SHP77 treated with DMSO at 0.1 percent for 48 hours (cell line): Measurements from ENCODE around the gene TTC21B.

Source experiments
- DNase-seq: peaks from one replicate; lab custom pipeline; 2025; lab: John Stamatoyannopoulos, UW

The TTC21B gene

DNA sequence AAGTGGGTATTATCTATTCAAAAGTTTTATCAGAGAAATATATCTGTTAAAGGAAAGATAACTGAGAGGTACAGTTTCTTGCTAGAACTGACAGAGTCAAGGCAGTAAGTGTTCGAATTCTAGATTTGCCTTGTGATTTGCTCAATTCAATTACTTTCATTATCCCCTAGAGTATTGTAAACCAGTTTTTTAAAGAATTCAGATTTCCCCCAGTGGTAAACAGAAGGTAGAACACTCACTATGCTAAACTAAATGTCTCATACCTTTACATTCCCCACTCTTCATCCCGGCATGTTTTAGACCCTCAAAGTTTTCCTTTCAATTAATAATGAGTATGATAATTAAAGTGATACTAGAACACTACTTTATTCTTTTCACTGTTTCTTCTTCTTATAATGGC lies 28.6 kb downstream of the TTC21B start:
- DNase-seq, result no peak

- no peak for DNase-seq
Observed at GRCh38 chr2:165920748-165921147, 32.8 kb downstream of the TTC21B start.

- no peak for DNase-seq
Observed at GRCh38 chr2:165913636-165914035, 39.9 kb downstream of the TTC21B start.

DNA sequence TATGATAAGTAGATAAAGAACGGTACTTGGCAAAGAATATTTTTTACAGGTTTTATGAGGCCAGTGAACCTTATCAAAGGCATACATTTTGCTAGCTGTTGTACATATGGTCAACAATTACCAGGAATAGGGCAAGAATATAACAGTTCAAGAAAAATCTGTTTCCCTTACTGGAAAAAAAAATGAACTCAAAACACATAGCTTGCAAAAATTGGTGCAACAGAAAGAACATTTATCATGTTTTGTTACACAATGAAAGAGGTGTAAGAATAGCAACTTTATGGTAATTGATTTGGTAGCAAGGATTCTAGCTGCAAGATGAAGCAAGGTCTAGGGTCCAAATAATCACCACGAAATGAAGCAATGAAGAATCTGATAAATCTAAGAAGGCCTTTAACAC lies 41.6 kb downstream of the TTC21B start:
- no peak for DNase-seq

DNA sequence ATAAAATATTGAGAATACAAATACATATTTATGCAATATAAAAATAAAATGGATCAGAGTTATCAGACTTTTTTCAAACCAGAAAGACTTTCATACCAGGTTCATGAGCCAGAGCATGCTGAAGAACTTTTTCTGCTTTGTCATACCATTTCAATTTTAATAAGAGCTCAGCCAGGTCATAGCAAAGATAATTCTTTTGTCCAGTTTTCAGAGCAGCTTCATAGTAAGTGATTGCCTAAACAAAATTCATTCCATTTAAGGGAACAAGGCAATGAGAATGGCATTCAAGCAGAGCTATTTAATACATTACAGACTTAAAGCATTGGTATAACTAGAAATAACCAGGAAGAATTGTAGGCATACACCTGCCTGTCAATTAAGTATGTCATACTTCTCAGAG lies 42.3 kb downstream of the TTC21B start:
- DNase-seq, result no peak

GRCh38 chr2:165909466-165909865 lies 44.1 kb downstream of the TTC21B start:
- DNase-seq, result no peak

DNA sequence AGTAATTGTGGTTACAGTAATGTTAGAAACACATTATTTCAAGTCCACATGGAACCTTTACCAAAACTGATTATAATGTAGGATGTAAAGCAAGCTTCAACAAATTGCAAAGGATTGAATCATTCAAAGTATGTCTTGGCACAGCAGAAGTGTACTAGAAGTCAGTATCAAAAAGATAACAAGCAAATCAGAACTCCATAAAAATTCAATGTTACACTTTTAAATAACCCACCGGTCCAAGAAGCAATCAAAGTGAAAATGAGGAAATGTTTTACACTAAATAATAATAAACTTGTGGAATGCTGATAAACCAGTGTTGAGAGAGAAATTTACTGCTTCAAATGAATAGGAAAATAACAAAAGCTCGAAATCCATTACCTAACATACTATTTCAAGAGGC lies 47.7 kb downstream of the TTC21B start:
- DNase-seq, result no peak

DNA sequence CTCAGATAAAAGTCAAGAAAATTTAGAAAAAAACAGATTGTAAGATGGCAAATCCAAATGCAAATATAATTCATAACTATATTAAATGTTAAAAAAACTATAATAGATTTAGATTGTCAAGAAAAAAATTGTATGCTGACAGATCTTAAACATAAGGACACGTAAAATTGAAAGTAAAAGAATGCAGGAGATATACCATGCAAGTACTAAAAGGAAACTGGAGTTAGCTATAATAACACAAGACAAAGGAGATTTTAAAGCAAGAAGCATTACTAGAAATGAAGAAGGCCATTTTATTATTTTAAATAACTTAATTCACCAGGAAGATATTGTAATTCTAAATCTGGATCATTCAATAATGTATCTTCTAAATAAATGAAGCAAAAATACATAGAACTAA lies 48.3 kb downstream of the TTC21B start:
- DNase-seq, result no peak

DNA sequence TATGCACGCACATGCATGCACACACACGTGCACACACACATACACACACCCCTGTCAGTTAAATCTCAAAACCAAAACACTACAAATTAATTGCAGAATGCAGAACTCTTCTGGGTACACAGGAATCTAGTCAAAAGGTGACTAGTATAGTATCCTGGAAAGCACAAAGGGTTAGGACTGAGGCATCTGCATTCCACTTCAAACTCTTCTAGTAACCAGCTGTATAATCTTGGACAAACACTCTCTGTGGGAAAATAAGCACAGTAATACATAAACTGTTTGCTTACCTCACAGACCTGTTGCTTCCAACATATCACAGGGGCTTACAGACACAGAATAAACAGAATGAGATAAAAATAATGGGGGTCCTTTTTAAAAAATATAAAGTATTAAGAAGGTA lies 49.1 kb downstream of the TTC21B start:
- no peak for DNase-seq

- DNase-seq, result no peak
Observed at GRCh38 chr2:165903406-165903805, 50.2 kb downstream of the TTC21B start.

DNA sequence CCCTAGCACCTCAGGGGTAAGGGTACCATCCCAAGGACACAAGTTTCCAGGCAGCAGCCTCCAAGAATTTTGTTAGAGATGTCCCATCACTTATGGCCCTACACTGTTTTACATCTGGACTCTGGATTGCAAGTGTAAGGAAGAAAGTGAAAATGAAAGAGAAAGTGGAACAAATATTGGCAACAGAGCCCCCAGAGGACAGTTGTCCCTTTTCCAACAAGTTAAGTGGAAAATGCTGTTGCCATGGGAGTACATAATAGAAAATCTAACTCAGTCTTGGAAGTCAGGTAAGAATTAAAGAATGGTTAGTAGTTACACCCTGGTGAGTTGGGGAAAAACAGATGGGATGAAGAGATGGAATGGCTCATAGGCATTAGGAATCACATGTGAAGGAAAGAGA lies 50.6 kb downstream of the TTC21B start:
- no peak for DNase-seq

- DNase-seq, result no peak
Observed at GRCh38 chr2:165901620-165902298, 51.8 kb downstream of the TTC21B start.

DNA sequence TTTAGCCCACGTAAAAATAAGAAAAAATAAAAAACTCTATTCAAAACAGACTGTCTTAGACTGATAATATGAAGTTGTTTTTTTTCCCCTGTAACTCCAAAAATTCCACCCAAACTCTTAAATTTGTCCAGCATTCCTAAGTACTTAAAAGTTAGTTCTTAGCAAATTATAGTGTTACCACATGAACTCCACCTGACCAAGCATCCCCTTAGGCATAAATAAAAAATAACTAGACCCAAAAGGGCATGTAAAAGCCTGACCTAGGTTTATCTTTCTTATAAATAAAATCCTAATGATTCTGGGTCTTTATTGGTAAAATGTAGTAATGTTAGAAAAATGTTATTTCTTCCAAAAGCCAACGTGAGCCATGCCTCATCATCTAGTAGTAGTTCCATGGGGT lies 54.3 kb downstream of the TTC21B start:
- no peak for DNase-seq

DNA sequence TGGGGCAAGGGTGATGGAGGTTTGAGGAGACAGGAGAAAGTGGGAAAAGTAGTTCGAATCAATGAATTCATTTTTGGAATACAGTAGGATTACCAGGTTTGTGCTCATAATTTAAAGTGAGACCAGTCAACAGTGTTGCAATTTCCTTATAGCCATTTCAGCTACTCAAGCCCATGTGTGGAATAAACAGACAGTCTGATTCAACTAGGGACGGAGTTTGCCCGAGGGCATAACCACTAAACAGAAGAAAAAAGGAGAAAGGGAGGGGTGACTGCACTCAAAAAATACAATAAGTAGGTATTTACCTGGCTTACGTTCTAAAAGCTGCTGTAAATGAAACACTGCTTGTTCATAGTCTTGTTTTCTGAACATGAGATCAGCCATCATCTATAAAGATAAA lies 55.2 kb downstream of the TTC21B start:
- DNase-seq, result no peak

DNA sequence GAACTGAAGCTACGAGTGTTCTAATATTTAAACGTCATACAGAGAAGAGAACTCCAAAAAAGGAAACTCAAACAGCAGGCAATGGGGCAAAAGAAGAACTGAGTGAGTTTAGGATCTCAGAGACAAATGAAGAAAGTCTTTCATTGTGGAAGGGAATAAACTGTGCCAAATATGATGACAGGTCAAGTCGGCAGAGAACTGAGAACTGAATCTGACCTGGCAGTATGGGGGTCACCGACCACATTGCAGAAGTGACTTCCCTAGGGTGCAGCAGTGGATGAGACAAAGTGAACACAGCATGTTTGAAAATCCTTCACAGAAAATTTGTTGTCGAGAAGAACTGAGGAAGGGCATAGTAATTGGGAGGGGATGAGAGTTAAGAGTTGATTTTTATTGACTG lies 55.9 kb downstream of the TTC21B start:
- no peak for DNase-seq

- no peak for DNase-seq
Observed at GRCh38 chr2:165897074-165897473, 56.5 kb downstream of the TTC21B start.

GRCh38 chr2:165895974-165896373 lies 57.6 kb downstream of the TTC21B start:
- no peak for DNase-seq

- DNase-seq, result no peak
Observed at GRCh38 chr2:165893556-165893955, 60.0 kb downstream of the TTC21B start.

DNA sequence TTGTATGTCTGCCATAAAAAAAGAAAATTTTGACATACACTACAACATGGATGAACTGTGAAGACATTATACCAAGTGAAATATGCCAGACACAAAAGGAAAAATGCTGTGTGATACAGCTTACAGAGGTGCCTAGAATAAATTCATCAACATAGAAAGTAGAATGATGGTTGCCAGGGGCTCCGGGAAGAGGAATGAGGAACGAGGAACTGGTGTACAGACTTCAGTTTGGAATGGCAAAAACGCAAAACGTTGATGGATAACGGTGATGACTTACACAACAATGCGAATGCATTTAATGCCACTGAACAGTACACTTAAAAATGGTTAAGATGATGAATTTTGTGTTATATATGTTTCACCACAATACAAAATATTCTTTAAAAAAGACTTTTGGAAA lies 61.0 kb downstream of the TTC21B start:
- DNase-seq, result no peak

DNA sequence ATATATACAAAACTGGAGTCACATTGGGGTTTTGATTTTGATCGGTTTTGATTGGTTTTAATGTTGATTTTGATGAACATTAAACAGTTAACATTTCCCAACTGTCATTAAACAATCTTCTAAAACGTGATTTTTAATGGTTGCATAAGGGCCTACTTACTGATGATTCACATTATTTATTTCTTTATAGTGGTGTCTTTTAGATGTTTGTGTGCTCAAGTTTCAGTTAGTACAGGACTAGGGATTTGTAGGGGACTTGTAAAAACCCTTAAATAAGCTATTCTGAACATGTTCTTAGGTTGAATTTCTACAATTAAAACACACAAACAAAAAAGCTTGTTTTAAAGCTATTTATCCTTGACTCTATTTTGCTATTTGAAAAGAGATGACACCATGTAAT lies 61.6 kb downstream of the TTC21B start:
- no peak for DNase-seq

DNA sequence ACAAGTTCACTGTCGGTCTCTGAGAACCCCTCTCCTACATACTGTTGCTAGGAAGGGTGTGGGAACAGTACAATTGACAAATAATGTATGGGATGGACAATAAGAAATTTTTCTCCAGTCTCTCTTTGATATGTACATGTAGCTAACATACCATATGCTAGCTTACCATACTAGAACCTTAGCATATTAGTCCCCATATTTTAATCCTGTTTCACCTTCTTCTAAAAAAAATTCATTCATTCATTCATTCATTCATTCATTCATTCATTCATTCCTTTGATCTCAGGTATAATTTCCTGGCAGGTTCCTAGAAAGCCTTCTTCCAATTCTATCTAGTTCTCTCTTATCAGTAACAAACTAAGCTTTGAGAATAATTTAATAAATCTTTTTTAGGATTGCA lies 62.2 kb downstream of the TTC21B start:
- no peak for DNase-seq

GRCh38 chr2:165889798-165890197 lies 63.8 kb downstream of the TTC21B start:
- no peak for DNase-seq

GRCh38 chr2:165889158-165889557 lies 64.4 kb downstream of the TTC21B start:
- DNase-seq, result no peak

- DNase-seq, result no peak
Observed at GRCh38 chr2:165888171-165888570, 65.4 kb downstream of the TTC21B start.
